Stimulated activated CD8-positive, alpha-beta memory T cell treated with anti-CD3 and anti-CD28 coated beads, Interleukin-15, amount 100 ng/mL, for 1 hour (primary cell): ENCODE results near the gene CES4A.
A peak's percentile ranks its signal among the peaks of the same experiment; 100 is the strongest.
"Not testable (repeated sequence)": the region's sequence is repeated elsewhere in the genome, so short reads cannot be mapped to it uniquely, and the experiment has no call there.

ENCODE experiments used
- DNase-seq: peaks from one replicate; pipeline ENCODE4 v3.0.0-alpha.2; 2020; ENCODE audit warnings: low read depth

The CES4A gene

DNA sequence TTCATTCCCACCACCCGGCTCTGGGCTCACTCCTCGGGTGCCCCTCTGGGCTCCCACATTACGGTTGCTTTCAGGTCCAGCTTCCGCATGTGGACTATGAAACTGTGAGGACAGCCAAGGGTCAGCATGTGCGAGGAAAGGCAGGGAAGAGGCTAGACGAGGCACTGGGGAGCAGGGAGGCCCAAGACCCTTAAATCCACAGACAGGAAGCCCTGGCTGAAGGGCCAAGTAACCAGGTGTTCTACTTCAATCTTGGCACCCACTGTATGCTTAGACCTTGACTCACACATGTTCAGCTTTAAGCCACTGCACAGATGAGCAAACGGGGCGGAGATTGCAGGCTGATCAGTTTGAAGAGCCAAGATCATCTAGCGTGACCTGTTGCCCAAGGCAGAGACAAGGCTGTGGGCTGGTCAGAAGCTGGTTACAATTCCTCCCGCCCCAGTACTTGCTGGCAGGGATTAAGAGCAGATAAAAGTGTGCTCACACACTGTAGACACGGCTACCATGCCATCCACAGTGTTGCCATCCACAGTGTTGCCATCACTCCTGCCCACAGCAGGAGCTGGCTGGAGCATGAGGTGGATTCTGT lies at the start of gene CES4A:
Gene CES4A, plus strand, starts transcription at position 393 of the 592 bp plus-strand sequence. Its CDS starts 184 bp downstream, at position 577.
- DNase-seq, result no peak

DNA sequence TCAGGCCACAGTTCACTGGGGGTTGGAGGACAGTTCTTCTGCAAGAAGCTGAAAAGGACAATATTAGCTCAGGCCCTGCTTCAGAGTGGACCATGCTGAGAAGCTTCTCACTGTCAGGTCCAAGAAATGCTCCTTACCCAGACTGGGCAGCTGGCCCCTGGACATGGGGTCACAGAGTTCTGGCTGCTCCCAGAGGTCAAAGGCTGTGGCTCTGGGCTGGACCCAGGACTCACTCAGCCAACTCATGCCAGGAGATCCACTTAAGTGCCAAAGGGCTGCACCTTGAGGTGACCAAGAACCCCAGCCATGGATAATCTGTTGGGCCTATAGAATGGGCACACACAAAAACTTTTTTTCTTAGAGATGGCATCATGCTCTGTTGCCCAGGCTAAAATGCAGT lies 49.0 kb upstream of the CES4A start:
- DNase-seq, result no peak

DNA sequence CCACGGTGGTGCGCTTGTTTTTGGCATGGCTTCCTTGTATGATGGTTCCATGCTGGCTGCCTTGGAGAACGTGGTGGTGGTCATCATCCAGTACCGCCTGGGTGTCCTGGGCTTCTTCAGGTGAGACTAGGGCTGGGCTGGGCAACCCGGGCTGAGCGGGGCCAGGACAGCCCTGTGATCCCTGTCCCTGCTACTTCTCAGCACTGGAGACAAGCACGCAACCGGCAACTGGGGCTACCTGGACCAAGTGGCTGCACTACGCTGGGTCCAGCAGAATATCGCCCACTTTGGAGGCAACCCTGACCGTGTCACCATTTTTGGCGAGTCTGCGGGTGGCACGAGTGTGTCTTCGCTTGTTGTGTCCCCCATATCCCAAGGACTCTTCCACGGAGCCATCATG lies 48.2 kb upstream of the CES4A start:
- DNase-seq, result no peak

DNA sequence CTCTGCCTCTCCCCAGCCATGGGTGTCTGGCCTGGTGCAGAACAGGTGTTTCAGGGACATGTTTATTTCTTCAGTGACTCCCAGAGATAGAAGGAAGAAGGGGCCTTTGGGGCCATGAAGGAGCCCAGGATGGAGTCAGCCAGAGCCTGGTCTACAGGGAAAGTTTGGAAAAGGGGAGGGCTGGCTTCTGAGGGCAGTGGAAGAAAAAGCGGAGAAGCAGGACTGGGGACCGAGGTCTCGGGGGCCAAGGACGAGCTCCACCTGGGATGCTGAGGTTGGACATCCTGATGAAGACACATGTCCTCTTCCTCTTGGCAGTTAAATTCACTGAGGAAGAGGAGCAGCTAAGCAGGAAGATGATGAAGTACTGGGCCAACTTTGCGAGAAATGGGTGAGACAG lies 45.4 kb upstream of the CES4A start:
- DNase-seq, result no peak

DNA sequence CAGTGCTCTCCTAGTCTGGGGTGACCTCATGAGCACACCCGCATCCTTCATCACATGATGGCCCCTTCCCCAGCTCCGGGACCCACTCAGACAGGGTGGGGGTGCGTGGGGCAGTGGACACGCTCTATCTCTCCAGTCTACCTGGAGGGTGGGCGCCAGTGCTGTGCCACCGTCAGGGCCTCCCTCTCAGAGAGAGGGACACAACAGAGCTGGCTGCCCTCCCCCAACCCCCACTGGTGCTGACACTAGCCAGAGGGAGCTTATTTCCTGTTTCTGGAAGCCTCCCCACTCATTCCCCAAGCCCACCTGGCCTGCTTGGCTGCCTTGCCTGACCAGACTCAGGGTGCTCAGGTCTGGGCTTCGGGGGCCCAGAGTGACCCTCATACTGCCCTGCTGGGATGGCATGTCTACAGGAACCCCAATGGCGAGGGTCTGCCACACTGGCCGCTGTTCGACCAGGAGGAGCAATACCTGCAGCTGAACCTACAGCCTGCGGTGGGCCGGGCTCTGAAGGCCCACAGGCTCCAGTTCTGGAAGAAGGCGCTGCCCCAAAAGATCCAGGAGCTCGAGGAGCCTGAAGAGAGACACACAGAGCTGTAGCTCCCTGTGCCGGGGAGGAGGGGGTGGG lies 44.8 kb upstream of the CES4A start:
- DNase-seq, result no peak

DNA sequence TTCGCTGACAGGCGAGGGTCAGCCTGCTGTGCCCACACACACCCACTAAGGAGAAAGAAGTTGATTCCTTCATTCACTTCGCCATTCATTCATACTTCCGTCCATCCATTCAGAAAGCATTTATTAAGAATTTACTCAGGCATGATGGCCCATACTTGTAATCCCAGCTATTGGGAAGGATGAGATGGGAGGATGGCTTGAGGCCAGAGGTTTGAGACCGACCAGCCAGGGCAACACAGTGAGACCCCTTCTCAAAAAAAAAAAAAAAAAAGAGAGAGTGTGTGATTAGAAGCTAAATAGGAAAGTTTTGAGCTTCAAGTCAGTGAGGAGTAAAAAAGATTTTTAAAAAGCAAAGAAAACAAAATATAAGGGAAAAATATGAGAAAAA lies 44.3 kb upstream of the CES4A start:
- no peak for DNase-seq

DNA sequence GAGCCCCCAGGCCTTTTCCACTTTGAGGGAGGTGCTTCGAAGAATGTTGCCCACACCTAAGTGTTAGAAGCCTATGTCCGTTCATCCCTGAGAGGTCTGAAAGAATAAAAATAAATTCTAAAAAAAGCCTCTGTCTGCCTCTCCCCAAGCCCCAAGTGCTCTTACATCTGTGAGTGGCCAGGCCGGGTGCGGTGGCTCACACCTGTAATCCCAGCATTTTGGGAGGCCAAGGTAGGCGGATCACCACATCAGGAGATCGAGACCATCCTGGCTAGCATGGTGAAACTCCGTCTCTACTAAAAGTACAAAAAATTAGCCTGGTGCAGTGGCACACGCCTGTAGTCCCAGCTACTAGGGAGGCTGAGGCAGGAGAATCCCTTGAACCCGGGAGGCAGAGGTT lies 43.4 kb upstream of the CES4A start:
- not testable (repeated sequence) for DNase-seq

DNA sequence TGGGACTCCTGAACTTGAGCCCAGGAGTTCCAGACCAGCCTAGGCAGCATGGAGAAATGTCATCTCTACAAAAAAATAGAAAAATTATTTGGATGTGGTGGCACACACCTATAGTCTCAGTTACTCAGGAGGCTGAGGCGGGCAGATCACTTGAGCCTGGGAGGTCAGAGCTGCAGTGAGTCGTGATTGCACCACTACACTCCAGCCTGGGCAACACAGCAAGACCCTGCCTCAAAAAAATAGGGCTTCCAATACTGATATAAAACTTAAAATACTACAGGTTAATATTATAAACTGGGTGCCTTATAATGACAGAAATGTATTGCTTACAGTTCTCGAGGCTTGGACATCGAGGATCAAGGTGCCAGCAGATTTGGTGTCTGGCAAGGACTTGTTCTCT lies 42.5 kb upstream of the CES4A start:
- DNase-seq, result no peak

DNA sequence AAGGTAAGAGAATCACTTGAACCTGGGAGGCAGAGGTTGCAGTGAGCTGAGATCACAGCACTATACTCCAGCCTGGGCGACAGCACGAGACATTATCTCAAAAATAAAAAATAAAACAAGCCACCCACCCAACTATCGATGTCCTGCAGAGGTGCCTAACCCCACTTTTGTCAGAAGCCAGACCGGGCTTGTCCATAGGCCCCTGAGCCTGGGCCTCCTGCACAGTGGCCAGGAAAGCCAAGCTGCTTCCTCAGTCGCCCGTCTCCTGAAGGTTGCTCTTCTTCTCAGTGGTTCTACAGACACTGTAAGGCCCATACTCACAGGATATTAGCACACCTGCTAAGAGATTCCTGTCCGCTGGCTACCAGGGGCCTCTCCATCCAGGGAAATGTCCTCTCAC lies 41.8 kb upstream of the CES4A start:
- DNase-seq, result no peak

DNA sequence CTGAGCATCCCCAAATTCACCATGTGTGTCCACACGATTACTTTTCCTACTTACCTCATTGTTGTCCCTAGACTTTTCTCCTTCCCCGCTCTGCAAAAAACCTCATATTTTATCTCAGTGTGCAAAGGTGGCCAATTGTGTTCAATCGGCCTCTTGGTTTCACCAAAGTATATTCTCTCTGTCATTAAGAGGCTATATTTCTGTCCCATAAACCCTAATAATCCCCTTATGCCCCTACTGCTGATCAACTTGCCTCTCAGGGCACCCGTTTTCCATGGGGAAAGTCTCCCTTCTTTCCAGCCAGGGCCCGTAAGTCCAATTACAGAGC lies 41.5 kb upstream of the CES4A start:
- DNase-seq, result no peak

DNA sequence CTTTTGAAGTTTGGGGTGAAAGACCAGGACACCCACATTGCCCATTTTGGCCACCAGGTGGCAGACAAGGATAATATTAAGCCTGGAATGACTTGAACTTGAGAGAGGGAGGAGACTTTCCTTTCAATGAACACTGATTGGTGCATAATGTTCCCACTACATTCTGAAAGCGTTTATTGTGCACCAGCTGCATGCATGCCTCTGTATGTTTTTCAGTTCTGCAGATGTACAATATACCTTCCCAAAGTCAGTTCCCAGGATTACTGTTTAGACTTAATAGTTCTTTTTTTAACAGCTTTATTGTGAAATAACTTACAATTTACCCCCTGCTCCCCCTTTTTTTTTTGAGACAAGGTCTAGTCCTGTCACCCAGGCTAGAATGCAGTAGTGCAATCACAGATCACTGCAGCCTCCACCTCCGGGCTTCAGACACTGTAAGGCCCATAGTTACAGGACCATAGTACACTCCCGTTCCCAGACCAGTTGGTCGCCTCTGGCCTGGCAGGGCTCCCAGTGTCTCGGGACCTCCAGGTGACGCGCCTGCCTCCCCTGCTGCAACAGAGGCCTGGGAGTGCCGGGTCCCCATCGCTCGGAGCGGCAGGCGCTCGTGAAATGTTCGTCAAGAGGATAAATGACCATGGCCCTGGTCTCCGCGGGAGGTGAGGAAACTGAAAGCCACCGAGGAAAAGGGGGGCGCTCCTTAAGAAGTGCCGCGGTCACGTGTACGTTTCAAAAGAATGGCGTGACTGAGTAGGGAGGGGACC lies 40.9 kb upstream of the CES4A start:
- DNase-seq, result peak; percentile 74

DNA sequence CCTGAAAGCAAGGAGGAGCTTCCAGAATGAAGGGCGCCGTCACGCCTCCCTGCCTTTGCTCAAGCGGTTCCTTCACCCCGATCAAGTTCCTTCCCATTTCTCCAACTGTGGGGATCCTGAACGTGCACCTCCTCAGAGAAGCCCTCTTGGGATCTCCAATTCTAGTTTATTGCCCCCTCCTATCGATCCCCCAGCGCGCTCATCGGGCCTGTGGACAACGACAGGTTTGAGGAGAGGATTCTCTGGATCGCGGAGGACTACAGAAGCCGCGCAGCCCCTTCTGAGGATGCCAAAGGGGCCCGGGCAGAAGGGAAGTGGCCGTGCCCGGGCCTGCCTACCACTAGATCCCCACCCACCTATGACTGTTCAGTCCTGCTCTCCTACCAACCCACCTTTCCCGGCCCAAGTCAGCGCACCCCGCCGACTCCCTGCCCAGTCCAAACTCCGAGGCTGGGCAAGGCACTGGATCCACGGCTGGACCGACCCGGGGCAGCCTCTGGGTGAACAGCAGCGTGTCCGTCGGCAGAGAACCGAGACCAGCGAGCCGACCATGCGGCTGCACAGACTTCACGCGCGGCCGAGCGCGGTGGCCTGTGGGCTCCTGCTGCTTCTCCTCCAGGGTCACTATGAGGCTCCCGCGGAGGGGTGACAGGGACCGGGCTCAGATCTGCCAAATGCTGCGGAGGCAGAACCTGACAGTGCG lies 40.1 kb upstream of the CES4A start:
- DNase-seq, result no peak

DNA sequence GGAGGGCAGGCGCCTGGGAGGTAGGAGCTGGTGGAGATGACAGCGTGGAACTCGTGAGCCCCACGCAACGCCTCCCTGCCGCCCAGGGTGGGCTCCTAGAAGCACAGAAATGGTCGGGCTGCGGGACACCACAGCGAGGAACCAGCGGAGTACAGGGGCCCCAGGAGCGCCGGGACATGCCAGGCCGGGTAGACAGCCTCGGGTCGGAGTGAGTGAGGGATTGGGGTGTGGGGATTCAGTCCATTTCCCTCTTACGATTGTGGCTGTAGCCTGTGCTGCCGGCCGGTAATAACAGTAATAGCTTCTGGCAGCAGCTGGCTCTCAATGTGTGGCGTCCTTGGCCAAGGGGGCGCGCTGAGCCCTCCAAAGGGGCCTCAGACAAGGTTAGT lies 39.6 kb upstream of the CES4A start:
- no peak for DNase-seq

DNA sequence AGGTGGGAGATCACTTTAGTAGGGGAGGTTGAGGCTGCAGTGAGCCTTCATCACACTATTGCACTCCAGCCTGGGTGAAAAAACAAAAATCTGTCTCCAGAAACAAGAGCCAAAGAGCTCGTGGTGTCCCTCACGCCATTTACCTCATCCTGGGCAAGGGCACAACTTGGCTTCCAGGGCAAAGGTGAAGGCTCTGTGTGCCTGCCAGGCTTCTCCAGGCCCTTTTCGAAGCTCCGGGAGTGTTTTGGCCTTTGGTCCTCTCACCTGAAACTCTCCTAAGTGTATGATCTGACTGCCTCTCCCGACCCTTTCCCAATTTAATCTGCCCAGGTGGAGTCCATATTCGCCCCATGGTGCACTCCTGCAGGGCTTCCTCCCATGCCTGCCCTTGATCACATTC lies 38.9 kb upstream of the CES4A start:
- DNase-seq, result no peak

DNA sequence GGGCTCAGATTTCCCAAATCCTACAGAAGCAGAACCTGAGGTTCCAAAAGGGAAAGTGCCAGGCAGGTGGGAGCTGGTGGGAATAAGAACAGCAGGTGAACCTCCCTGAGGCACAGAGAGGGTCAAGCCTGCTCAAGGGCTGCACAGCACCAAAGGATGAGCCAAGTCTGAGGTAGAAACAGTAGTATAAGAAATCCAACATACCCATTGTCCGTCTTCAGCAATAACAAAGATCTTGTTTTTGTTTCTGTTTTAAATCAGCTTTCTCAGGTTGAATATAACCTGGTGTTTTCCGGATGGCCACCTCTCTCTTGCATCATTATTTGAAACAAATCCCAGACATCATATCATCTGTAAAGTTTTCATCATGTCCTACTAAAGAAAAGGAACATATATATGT lies 38.0 kb upstream of the CES4A start:
- DNase-seq, result no peak

DNA sequence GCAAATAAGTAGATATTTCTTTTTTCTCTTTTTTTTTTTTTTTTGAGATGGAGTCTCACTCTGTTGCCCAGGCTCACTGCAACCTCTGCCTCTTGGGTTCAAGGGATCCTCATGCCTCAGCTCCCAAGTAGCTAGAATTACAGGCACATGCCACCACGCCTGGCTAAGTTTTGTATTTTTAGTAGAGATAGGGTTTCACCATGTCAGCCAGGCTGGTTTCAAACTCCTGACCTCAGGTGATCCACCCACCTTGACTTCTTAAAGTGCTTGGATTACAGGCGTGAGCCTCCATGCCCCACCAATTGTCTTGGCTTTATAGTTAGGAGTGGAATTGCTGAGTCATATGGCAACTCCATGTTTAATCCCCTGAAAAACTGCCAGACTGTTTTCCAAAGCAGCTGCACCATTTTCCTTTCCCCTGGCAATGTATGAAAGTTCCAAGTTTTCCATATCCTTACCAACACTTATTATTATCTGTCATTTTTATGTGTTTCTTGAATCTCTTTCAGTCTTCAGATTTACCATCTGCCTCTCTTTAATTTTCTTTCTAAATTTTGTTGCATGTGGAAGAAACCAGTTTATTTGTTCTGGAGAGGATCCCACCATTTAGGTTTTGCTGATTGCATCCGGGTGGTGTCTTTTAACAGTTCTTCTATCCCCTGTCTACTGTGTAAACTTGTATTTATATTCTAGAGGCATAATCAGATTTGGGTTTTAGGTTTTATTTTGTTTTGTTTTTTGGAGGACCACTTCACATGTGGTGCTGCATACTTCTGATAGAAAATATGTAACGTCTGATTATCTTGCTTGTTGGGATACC lies 37.2 kb upstream of the CES4A start:
- no peak for DNase-seq

DNA sequence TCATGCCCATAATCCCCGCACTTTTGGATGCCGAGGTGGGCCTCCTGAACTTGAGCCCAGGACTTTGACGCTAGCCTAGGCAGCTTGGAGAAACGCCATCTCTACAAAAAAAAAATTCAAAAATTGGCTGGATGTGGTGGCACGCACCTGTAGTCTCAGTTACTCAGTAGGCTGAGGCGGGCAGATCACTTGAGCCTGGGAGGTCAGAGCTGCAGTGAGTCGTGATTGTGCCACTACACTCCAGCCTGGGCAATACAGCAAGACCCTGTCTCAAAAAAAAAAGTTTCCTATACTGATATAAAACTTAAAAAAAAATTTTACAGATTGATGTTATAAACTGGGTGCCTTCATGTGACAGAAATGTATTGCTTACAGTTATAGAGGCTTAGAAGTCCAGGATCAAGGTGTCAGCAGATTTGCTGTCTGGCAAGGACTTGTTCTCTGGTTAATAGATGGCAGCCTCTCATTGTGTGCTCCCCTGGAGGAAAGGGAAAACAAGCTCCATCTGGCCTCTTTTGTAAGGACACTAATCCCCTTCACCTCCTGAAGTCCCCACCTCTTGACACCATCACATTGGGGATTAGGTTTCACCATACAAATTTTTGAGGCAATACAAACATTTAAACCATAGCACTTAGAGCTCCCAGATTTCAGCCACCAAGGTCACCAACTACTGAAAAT lies 35.8 kb upstream of the CES4A start:
- DNase-seq, result no peak

DNA sequence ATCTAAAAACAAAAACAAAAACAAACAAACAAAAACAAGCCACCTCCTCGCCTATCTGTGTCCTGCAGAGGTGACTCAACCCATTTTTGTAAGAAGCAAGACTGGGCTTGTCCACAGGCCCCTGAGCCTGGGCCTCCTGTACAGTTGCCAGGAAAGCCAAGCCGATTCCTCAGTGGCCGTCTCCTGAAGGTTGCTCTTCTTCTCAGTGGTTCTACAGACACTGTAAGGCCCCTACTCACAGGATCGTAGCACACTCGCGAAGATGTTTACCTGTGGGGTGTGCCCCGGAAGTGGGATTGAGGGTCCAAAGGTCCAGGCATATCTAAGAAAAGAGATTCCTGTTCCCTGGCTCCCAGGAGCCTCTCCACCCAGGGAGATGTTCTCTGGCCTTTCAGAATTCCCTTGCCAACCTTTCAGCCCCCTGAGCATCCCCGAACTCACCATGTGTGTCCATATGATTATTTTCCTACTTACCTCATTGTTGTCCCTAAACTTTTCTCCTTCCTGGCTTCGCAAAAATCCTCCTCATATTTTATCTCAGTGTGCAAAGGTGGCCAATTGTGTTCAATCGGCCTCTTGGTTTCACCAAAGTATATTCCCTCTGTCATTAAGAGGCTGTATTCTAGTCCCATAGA lies 34.8 kb upstream of the CES4A start:
- no peak for DNase-seq

DNA sequence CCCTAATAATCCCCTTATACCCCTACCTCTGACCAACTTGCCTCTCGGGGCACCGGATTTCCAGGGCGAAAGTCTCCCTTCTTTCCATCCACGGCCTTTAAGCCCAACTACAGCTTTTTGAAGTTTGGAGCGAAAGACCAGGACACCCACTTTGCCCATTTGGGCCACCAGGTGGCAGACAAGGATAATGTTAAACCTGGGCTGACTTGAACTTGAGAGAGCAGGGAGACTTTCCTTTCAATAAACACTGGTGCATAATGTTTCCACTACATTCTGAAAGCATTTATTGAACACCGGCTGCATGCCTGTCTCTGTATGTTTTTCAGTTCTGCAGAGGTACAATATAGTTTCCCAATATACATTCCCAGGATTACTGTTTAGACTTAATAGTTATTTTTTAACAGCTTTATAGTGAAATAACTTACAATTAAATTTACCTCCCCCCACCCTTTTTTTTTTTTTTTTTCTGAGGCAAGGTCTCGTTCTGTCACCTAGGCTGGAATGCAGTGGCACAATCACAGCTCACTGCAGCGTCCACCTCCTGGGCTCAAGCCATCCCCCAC lies 34.2 kb upstream of the CES4A start:
- peak; percentile 59 for DNase-seq

DNA sequence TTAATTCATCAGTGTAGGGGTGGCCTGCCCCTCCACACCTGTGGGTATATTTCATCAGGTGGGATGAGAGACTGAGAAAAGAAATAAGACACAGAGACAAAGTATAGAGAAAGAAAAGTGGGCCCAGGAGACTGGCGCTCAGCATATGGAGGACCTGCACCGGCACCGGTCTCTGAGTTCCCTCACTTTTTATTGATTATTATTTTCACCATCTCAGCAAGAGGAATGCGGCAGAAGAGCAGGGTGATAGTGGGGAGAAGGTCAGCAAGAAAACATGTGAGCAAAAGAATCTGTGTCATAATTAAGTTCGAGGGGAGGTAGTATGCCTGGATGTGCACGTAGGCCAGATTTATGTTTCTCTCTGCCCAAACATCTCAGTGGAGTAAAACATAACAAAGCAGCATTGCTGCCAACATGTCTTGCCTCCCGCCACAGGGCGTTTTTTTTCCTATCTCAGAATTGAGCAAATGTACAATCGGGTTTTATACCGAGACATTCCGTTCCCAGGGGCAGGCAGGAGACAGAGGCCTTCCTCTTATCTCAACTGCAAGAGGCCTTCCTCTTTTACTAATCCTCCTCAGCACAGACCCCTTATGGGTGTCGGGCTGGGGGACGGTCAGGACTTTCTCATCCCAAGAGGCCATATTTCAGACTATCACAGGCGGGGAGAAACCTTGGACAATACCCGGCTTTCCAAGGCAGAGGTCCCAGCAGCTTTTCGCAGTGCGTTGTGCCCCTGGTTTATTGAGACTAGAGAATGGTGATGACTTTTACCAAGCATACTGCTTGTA lies 32.8 kb upstream of the CES4A start:
- not testable (repeated sequence) for DNase-seq
